SKM-1 treated with dmso at 0.1 percent for 144 hours (cell line): ENCODE results near the gene CDRT4.
"Not testable (repeated sequence)": the region's sequence is repeated elsewhere in the genome, so short reads cannot be mapped to it uniquely, and the experiment has no call there.

Experiments
- DNase-seq: peaks from one replicate; lab custom pipeline; 2025; ENCODE audit not compliant: unreplicated experiment; lab: John Stamatoyannopoulos, UW

The CDRT4 gene

GRCh38 chr17:15467592-15467991 lies at the start of gene CDRT4:
Gene CDRT4, minus strand, starts transcription at chr17:15467621. Its CDS starts 27,383 bp downstream, at chr17:15440238.
- no peak for DNase-seq

- DNase-seq: no peak
These were observed 48.7 kb upstream of the CDRT4 start for GRCh38 chr17:15516150-15516549.

GRCh38 chr17:15514469-15514868 lies 47.0 kb upstream of the CDRT4 start:
- no peak for DNase-seq

- no peak for DNase-seq
These were observed 46.5 kb upstream of the CDRT4 start for GRCh38 chr17:15513856-15514459.

- no peak for DNase-seq
These were observed 45.8 kb upstream of the CDRT4 start for GRCh38 chr17:15513058-15513791.

- no peak for DNase-seq
These were observed 44.8 kb upstream of the CDRT4 start for GRCh38 chr17:15512071-15512709.

GRCh38 chr17:15511142-15511541 lies 43.7 kb upstream of the CDRT4 start:
- no peak for DNase-seq

DNA sequence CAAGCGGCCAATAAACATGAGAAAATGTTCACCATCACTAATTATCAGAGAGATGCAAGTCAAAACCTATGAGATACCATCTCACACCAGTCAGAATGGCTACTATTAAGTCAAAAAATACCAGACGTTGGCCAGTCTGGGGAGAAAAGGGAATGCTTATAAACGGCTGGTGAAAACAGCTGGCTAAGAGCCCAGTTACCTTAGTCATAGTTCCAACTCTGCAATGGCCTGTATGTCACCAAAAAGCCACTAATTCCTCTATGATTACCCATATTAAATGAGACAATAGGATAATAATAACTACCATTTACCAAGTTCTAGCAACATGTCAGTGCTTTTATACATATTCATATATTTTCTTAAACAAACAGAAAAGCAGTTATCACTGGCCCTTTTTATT lies 42.9 kb upstream of the CDRT4 start:
- DNase-seq: no peak

DNA sequence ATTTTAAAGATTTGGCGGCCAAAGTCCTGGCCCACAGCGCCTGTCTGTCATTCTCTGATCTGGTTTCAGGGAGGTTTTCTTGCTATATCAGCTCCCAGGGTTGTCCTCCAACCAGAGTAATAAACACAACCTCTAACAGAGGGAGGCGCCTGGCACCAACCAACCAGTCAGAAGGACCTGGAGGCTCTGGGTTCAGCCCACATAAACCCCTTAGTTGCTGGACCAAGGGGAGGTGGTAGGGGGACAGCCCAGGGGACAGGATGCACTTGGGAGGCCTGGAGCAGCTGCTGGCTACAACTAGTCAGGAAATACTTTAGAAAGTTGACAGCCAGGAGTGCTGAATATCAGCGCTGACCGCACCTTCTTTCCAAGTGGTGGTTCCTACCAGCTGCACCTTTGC lies 41.7 kb upstream of the CDRT4 start:
- no peak for DNase-seq

DNA sequence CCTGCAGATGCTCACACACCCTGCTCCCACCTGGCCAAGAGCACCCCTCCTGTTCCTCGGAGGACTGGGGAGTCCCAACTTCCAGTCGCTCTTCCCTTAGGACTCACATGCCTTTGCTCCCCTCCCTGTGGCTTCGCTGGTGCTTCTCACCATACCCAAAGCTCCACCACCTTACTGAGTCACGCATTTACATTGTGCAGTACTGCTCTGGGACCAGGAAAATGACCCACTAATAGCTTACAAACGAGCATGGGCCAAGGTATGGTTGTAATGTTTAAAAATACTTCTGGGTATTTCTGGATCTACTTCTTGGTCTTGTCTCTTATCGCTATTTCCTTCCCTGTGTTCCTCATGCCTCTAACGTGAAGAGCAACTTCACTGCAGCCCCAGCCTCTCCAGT lies 41.0 kb upstream of the CDRT4 start:
- DNase-seq: no peak

DNA sequence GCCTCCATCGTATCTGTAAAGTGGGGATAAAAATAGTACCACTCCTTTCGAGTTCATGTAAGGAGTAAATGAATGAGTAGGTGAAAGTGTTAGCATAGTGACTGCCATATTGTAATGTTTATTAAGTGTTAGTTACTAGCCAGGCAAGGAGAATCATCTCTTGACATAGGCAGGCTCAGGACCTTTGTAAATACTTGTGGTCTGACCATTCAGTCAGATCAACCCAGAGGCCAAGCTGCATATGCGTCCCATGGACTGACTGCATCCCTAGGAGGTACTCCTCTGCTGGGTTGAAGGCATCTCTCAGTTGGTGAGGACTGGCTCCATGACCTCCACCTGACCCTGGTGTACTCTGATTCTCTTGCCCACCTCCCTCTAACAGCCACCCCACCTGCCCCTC lies 40.5 kb upstream of the CDRT4 start:
- no peak for DNase-seq

DNA sequence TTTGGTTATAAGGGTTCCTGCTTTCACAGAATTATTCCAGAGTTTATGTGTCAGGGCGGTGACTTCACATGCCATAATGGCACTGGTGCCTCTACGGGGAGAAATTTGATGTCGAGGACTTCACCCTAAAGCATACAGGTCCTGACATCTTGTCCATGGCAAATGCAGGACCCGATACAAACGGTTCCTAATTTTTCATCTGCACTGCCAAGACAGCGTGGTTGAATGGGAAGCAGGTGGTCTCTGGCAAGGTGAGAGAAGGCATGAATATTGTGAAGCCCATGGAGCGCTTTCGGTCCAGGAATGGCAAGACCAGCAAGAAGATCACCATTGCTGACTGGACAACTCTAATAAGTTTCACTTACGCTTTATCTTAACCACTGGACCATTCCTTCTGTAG lies 39.6 kb upstream of the CDRT4 start:
- DNase-seq: no peak

DNA sequence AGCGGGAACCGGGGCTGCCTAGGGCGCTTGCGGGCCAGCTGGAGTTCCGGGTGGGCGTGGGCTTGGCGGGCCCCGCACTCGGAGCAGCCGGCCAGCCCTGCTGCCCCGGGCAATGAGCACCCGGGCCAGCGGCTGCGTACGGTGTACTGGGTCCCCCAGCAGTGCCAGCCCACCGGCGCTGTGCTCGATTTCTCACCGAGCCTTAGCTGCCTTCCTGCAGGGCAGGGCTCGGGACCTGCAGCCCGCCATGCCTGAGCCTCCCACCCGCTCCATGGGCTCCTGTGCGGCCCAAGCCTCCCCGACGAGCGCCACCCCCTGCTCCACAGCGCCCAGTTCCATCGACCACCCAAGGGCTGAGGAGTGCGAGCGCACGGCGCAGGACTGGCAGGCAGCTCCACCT lies 38.3 kb upstream of the CDRT4 start:
- not testable (repeated sequence) for DNase-seq

DNA sequence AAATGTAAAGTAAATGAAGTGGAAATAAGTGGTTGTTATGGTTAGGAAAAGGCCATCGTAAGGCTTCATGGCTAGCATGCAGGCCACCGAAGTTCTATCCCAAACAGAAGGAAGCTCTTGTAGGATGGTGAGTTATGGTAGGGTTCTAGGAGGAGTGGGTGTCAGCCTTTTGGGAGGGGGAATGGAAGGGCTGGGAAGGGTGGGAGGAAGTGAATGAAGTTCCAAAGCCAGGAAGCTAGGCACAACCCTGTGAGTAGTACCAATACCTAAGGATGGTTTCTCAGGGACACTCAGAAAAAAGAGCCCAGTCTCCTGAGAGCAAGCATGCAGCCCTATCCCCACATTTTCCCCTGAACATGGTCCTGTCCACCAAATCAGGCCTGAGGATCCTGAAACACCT lies 36.3 kb upstream of the CDRT4 start:
- no peak for DNase-seq

- DNase-seq: peak; percentile 77
These were observed 35.1 kb upstream of the CDRT4 start for GRCh38 chr17:15502369-15503112.

GRCh38 chr17:15501793-15502192 lies 34.4 kb upstream of the CDRT4 start:
- no peak for DNase-seq

GRCh38 chr17:15501282-15501681 lies 33.9 kb upstream of the CDRT4 start:
- DNase-seq: no peak

GRCh38 chr17:15498107-15498506 lies 30.7 kb upstream of the CDRT4 start:
- no peak for DNase-seq

DNA sequence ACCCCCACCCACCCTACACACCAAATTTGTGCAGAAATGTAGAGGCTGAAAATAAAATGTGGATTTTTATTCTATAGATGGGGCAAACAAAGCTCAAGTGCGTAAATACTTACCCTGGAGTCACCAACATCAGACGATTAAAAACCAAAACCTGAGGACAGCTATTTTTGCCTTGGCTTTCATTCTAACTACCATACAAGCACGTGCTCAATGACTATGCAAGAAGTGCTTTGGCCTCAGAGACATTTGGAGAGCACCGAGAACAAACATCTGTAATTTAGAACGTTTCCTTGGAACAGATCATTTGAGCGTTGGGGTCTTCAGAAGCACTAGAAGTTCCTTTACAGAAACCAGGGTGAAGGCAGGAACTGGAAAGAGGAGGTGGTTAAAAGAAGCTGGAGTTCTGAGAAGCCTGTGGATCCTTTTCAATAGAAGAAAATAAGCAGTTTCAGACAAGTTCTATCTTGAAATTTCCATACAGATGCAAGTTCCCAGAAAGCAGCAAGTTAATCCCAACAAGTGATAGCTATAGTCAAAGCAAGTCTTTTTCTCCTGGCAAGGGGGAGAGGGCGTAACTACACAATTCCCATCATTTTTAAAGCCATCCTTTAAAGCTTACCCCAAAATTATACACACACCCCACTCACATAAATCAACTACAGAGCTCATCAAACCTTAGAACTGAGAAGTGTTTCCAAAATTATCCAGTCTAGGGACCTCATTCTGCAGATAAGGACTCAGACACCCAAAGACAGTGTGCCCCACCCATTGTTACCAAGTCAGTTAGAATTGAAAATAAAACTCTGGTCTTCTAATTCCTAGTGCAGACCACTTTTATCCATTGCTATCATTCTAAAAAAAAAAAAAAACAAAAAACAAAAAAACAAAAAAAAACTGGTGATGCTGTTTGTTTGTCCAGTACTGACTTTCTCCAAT lies 29.6 kb upstream of the CDRT4 start:
- DNase-seq: no peak

- DNase-seq: no peak
These were observed 27.4 kb upstream of the CDRT4 start for GRCh38 chr17:15494821-15495220.

GRCh38 chr17:15493693-15494035 lies 26.2 kb upstream of the CDRT4 start:
- no peak for DNase-seq
